Gastroesophageal sphincter (tissue), 4 donors: ENCODE data around the gene EDN1. TPM values are rescaled to one million over a fixed set of nuclear protein-coding genes. Genes with fewer than 3 reads are reported as not detected.

ENCODE experiments used
- ATAC-seq: fragments of 150-250 bp; one replicate; pipeline ENCODE4 v1.9.1; 2016; ENCODE audit warnings: mild to moderate bottlenecking, moderate library complexity
- H3K27ac ChIP-seq, 4 donors: fragments of 200-600 bp; sonication (generic) in 3 of 4; 1 replicate in 3 of 4; 2 replicates in 1 of 4; pipeline ENCODE4 v1.5.1; 2016 to 2019
- H3K27me3 ChIP-seq: fragments of 200-600 bp; sonication (generic); one replicate; pipeline ENCODE4 v1.5.1; 2019
- H3K36me3 ChIP-seq, 2 donors: fragments of 200-600 bp; sonication (generic); one replicate each; pipeline ENCODE4 v1.5.1; 2019; ENCODE audit warnings: control low read depth in 1 of 2
- H3K4me1 ChIP-seq, 3 donors: fragments of 200-600 bp; sonication (generic); 1 replicate in 2 of 3; 2 replicates in 1 of 3; pipeline ENCODE4 v1.5.1; 2016 to 2019; ENCODE audit warnings: control low read depth in 2 of 3
- H3K4me3 ChIP-seq, 2 donors: fragments of 200-600 bp; sonication (generic); one replicate each; pipeline ENCODE4 v1.5.1; 2019; ENCODE audit warnings: mild to moderate bottlenecking in 1 of 2, moderate library complexity in 1 of 2
- H3K9me3 ChIP-seq, 3 donors: fragments of 200-600 bp; sonication (generic); one replicate each; pipeline ENCODE4 v1.5.1; 2017 to 2019; ENCODE audit warnings: control low read depth in 2 of 3
- EP300 ChIP-seq: sonication (generic); formaldehyde crosslinking; IDR thresholded peaks from one replicate; pipeline ENCODE4 v1.6.1; 2017; ENCODE audit warnings: antibody characterized with exemption, mild to moderate bottlenecking
- POLR2A ChIP-seq, 2 donors: fragments of 450-650 bp; IDR thresholded peaks; one replicate each; pipeline ENCODE4 v1.6.1; 2017; ENCODE audit warnings: antibody characterized with exemption in 2 of 2, mild to moderate bottlenecking in 2 of 2, moderate library complexity in 1 of 2
- POLR2AphosphoS5 ChIP-seq: sonication (generic); formaldehyde crosslinking; IDR thresholded peaks from one replicate; pipeline ENCODE4 v1.6.1; 2017; ENCODE audit warnings: antibody characterized with exemption
- WGBS, 2 donors: methylation state at CpG; one replicate each; pipeline ENCODE4 v1.1.5; 2018; ENCODE audit warnings: low coverage in 1 of 2; 5-methylcytosine and 5-hydroxymethylcytosine counted together
- total RNA-seq, 4 donors: library from RNA; depleted of rRNA; stranded (reverse); fragments of >200 nt; gene quantifications; one replicate each; pipeline ENCODE4 v1.1.0, GENCODE V29; 2016
- TF ChIP-seq, protein P1 (sequence below), 4 experiments: fragments of 200-600 bp in 2 of 4; fragments of 450-650 bp in 2 of 4; sonication (generic) in 1 of 4; IDR thresholded peaks; one replicate each; pipeline ENCODE4 v1.5.1; 2017 to 2019; ENCODE audit warnings: antibody characterized with exemption in 4 of 4, mild to moderate bottlenecking in 2 of 4, moderate library complexity in 2 of 4

The EDN1 gene
- total RNA-seq, 4 donors from 2014 or later, result 3.6 to 39.6 (median 15.1) TPM

DNA sequence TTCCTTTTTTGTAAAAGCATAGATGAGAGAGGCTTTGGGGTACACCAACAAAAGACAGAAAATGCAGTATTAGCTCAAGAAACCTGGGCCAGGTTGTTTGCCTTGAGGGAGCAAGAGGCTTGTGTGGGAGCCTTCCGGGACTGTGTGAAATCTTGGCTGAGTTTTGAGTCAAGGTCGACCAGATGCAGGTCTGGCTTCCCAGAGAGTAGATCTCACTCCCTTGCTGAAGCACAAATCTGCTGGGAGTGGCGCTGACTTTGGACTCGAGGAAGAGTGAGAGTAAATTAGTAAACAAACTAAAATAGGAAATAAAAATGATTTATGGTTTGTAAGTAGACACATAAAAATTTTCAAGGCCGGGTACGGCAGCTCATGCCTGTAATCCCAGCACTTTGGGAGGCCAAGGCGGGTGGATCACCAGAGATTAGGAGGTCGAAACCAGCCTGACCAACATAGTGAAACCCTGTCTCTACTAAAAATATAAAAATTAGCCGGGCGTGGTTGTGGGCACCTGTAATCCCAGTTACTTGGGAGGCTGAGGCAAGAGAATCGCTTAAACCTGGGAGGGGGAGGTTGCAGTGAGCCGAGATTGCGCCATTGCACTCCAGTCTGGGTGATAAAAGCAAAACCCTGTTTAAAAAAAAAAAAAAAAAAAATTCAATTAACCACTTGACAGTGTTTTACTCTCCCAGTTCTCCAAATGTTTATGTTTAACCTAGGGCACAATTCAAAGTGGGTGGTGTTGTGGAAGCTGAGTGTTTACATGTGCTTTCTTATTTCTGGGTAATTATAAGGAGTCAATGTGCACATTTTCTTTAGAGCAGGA is 27.7 kb upstream of the EDN1 start:
- H3K4me3 ChIP-seq, result no peak overlapping the region
- H3K27me3 ChIP-seq, result no peaks in the 10 kb centered on the region
- 78 to 81% methylated on average over 11 to 12 of the region's 13 CpGs for WGBS, 2 donors
- no peak for ATAC-seq
- no peaks in the 10 kb centered on the region for H3K4me1 ChIP-seq
- H3K9me3 ChIP-seq, result no peaks in the 10 kb centered on the region
- H3K36me3 ChIP-seq, result no peaks in the 10 kb centered on the region
- H3K27ac ChIP-seq, result no peak overlapping the region
- TF ChIP-seq POLR2A (IDR thresholded peaks at IDR 0.05), result no peak
- TF ChIP-seq, protein P1, sequence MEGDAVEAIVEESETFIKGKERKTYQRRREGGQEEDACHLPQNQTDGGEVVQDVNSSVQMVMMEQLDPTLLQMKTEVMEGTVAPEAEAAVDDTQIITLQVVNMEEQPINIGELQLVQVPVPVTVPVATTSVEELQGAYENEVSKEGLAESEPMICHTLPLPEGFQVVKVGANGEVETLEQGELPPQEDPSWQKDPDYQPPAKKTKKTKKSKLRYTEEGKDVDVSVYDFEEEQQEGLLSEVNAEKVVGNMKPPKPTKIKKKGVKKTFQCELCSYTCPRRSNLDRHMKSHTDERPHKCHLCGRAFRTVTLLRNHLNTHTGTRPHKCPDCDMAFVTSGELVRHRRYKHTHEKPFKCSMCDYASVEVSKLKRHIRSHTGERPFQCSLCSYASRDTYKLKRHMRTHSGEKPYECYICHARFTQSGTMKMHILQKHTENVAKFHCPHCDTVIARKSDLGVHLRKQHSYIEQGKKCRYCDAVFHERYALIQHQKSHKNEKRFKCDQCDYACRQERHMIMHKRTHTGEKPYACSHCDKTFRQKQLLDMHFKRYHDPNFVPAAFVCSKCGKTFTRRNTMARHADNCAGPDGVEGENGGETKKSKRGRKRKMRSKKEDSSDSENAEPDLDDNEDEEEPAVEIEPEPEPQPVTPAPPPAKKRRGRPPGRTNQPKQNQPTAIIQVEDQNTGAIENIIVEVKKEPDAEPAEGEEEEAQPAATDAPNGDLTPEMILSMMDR (IDR thresholded peaks at IDR 0.05), result no peak
- TF ChIP-seq EP300, result no peak
- TF ChIP-seq POLR2AphosphoS5, result no peak

DNA sequence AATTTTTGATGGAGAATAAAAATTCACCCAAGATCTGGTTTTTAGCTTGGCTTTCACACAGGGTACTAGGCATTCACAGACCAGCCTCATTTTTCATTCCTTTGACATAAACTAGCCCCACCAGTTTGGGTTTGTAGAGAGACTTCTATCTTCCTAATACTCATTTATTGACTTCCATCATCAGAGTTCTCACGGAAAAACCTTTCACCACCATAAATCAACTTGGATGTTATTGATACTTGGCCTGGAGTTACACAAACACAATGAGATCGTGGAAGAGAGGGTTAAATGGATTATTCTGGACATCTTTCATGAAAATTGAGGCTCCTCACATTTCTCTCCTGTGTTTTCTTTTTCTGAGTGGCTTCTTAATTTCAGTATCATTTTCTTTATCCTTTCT is 26.8 kb upstream of the EDN1 start:
- Histone ChIP-seq H3K27me3 (no peaks in the 10 kb centered on the region), H3K4me3 (no peak overlapping the region), H3K27ac (no peak overlapping the region), H3K9me3 (no peaks in the 10 kb centered on the region), H3K36me3 (no peaks in the 10 kb centered on the region), H3K4me1 (no peaks in the 10 kb centered on the region)
- ATAC-seq, result no peak
- no peak for TF ChIP-seq EP300
- TF ChIP-seq, protein P1 (IDR thresholded peaks at IDR 0.05), result no peak
- TF ChIP-seq POLR2A (IDR thresholded peaks at IDR 0.05), result no peak
- no peak for TF ChIP-seq POLR2AphosphoS5
- 27 to 41% methylated on average over 2 of the region's 2 CpGs for WGBS, 2 donors

DNA sequence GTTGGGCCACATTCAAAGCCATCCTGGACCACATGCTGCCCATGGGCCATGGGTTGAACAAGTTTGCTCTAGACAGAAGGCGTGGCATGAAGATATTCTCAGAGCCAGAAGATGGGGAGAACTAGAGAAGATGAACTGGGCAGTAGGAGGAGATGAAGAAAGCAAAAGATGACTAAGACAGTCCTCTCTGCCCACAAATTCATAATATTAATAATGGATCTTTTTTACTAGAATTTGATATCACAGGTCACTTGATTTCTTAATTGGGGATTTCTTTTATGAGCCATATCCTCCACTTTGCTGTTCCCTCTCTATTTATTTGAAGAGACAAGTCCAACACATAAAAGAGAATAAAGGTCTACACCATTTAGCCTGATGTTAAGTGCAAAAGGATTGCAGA is 25.5 kb upstream of the EDN1 start:
- Histone ChIP-seq H3K4me1 (no peaks in the 10 kb centered on the region), H3K36me3 (no peaks in the 10 kb centered on the region), H3K27ac (no peak overlapping the region), H3K9me3 (no peaks in the 10 kb centered on the region), H3K4me3 (no peak overlapping the region), H3K27me3 (no peaks in the 10 kb centered on the region)
- TF ChIP-seq POLR2AphosphoS5, result no peak
- TF ChIP-seq, protein P1 (IDR thresholded peaks at IDR 0.05), result no peak
- TF ChIP-seq EP300, result no peak
- no peak for TF ChIP-seq POLR2A (IDR thresholded peaks at IDR 0.05)
- 100% methylated on average over 1 of the region's 1 CpG for WGBS, 2 donors
- ATAC-seq, result no peak

DNA sequence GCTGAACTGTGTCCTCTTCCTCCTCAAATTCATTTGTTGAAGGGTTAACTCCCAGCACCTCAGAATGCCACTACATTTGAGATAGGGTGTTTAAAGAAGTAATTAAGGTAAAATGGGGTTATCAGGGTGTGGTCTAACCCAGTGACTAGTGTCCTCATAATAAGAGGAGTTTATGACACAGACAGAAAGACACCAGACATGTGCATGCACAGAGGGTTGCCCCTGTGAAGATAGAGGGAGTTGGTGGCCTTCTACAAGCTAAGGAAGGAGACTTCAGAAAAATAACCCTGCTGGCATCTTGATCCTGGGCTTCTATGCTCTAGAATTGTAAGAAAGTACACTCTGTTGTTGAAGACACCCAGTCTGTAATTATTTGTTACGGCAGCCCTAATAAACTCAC is 24.9 kb upstream of the EDN1 start:
- no peaks in the 10 kb centered on the region for H3K4me1 ChIP-seq
- H3K4me3 ChIP-seq, result no peak overlapping the region
- no peak for TF ChIP-seq POLR2A (IDR thresholded peaks at IDR 0.05)
- TF ChIP-seq POLR2AphosphoS5, result no peak
- TF ChIP-seq EP300, result no peak
- TF ChIP-seq, protein P1 (IDR thresholded peaks at IDR 0.05), result no peak
- WGBS, 2 donors, result 80 to 86% methylated on average over 1 of the region's 1 CpG
- no peak for ATAC-seq
- H3K27ac ChIP-seq, result no peak overlapping the region
- H3K36me3 ChIP-seq, result no peaks in the 10 kb centered on the region
- no peaks in the 10 kb centered on the region for H3K9me3 ChIP-seq
- no peaks in the 10 kb centered on the region for H3K27me3 ChIP-seq

DNA sequence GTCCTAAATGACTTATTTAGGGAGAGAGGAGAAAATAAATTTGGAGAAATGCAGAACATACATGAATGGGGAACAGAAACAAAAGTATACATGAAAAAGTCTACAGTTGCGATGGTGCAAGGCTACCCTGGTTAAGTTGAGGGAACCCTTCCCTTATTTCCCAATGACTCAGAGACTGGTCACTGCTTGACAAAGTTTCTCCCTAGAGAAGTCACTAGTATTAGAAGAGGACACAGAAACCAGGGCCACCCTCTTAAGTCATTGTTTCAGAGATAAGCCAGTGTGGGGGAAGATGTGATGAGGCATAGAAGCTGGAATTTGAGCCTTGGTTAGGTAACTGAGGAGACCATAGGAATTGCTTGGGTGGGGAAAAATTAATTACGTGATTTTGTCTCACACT is 24.4 kb upstream of the EDN1 start:
- ATAC-seq, result no peak
- H3K4me3 ChIP-seq, result no peak overlapping the region
- 84 to 100% methylated on average over 2 of the region's 2 CpGs for WGBS, 2 donors

More for the DNA sequence above, 24.4 kb upstream of the EDN1 start:
- no peak overlapping the region for H3K27ac ChIP-seq
- TF ChIP-seq POLR2A (IDR thresholded peaks at IDR 0.05), result no peak
- TF ChIP-seq POLR2AphosphoS5, result no peak
- TF ChIP-seq, protein P1 (IDR thresholded peaks at IDR 0.05), result no peak
- no peak for TF ChIP-seq EP300
- H3K36me3 ChIP-seq, result no peaks in the 10 kb centered on the region
- no peaks in the 10 kb centered on the region for H3K4me1 ChIP-seq
- no peaks in the 10 kb centered on the region for H3K27me3 ChIP-seq
- no peaks in the 10 kb centered on the region for H3K9me3 ChIP-seq
